Stimulated activated CD8-positive, alpha-beta memory T cell treated with anti-CD3 and anti-CD28 coated beads, Interleukin-2, amount 100 ng/mL, for 48 hours (primary cell): Measurements from ENCODE around the gene SUGP1.
"Not testable (repeated sequence)": the region's sequence is repeated elsewhere in the genome, so short reads cannot be mapped to it uniquely, and the experiment has no call there.

Experiments
- DNase-seq, 2 donors: peaks; one replicate each; pipeline ENCODE4 v3.0.0-alpha.2; 2020; ENCODE audit warnings: low read depth in 2 of 2

SUGP1 gene, protein sequence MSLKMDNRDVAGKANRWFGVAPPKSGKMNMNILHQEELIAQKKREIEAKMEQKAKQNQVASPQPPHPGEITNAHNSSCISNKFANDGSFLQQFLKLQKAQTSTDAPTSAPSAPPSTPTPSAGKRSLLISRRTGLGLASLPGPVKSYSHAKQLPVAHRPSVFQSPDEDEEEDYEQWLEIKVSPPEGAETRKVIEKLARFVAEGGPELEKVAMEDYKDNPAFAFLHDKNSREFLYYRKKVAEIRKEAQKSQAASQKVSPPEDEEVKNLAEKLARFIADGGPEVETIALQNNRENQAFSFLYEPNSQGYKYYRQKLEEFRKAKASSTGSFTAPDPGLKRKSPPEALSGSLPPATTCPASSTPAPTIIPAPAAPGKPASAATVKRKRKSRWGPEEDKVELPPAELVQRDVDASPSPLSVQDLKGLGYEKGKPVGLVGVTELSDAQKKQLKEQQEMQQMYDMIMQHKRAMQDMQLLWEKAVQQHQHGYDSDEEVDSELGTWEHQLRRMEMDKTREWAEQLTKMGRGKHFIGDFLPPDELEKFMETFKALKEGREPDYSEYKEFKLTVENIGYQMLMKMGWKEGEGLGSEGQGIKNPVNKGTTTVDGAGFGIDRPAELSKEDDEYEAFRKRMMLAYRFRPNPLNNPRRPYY

DNA sequence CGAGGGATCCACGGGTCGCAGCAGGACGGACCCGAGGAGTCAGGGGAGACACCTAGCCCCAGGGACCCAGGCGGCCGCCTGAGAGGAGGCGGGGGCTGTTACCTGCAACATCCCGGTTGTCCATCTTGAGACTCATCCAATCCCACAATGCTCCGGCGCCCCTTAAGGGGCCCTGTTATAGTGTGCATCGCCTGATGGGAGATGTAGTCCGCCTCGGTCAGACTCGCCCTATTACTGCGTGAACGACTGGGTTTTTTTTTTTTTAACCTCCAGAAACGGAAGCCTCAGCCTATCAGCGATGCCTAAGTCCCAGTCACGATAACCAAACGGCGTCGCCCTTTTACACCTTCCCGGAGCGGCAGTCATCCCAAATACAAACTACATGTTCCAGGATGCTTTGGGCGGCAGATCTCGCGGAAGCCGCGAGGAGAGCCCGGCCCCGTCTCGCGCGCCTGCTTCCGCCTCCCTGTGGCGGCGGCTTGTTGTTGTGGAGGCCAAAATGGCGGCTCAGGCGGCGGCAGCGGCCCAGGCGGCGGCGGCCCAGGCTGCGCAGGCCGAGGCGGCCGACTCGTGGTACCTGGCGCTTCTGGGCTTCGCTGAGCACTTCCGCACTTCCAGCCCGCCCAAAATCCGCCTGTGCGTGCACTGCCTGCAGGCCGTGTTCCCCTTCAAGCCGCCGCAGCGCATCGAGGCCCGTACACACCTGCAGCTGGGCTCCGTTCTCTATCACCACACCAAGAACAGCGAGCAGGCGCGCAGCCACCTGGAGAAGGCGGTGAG is at the start of gene SUGP1, which contains the start of gene MAU2:
Gene SUGP1, minus strand, starts transcription at position 149 of the 780 bp plus-strand sequence. Its CDS starts 13 bp downstream, at position 136.
Gene MAU2, plus strand, starts transcription at position 469 of the 780 bp plus-strand sequence. Its CDS starts 31 bp downstream, at position 500.
- DNase-seq: peak; percentile 82 to 83

DNA sequence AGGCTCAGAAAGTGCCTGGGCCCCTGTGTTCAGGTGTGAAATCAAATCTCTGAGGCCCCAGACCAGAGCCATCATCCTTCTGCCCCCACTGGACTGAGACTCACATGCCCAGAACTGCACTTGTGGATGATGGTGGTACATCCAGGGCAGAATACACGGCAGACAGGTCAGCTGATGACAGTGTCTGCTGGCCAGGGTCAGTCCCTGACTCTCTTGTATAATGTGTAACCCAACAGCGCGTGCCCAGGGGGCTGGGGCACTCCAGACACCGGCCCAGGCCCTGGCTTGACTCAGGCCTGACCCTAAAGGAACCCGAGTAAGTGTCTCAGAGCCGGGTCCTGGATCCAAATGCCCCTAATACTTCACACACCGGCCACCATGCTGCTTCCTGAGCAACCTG is 47.8 kb upstream of the SUGP1 start:
- no peak for DNase-seq

DNA sequence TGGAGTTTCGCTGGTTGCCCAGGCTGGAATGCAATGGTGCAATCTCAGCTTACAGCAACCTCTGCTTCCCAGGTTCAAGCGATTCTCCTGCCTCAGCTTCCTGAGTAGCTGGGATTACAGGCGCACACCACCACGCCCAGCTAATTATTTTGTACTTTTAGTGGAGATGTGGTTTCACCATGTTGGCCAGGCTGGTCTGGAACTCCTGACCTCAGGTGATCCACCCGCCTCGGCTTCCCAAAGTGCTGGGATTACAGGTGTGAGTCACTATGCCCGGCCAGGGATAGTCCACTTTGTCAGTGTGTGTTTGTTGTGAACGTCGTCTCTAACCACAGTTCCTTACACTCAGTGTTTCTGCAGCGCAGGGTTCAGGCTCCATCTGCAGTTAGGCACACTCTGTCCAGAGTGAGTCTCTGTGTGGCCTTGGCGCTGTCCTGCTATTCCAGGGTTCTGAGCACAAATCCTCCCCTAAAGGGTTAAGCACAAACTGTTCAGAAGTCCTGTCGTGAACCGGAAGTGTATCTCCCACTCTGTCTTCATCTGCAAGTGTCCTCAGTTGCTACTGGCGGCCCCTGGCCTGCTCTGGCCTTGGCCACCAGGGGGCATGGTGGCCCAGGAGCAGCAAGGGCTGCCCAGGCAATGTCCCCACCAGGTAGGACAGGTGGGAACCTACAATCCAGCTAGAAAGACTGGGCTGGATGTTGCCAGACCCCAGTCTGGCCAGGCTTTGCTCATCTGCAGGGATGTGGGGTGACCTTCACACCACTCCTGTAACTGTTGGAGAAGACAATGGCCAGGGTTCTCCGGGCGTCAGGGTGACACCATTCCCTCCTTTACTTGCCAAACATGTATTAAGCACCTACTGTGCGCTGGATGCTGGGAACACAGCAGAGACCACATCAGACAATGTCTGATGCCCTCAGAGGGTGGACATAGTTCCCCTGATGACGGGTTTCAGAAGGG is 46.4 kb upstream of the SUGP1 start:
- DNase-seq: peak; percentile 55 to 59

DNA sequence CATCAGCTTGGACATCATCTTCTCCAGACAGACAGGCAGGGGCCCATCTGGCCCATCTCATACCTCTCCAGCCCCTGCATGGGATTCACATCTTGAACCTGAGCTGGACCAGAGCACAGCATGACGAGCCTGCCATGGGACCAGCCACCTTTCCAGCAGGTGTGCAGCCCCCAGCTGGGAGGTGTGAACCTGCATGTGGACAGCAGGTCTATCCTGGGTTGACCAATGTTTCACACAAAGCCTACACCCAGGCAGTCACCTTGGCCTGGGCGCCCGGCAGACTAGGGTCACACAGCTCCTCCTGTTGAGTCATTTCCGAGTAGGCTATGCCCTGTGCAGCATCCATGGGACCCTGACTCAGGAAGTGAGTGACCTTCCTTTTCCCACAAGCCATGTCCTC is 41.8 kb upstream of the SUGP1 start:
- no peak for DNase-seq

DNA sequence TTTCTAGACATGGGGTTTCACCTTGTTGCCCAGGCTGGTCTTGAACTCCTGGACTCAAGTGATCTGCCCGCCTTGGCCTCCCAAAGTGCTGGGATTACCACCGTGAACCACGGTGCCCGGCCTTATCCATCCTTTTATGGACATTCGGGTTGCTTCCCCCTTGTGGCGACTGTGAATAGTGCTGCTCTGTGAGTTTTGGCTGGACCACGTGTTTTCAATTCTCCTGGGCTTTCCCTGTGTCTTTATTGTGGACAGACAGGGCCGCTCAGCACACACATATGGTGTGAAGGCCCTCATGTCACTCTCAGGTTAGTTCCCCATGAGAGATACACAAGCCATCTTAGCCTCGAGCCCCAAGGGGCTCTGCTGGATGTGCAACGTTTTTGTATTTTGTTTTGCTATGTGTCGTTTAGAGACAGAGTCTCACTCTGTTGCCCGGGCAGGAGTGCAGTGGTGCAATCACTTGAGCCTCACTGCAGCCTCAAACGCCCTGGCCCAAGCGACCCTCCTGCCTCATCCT is 40.8 kb upstream of the SUGP1 start:
- peak; percentile 55 to 62 for DNase-seq

DNA sequence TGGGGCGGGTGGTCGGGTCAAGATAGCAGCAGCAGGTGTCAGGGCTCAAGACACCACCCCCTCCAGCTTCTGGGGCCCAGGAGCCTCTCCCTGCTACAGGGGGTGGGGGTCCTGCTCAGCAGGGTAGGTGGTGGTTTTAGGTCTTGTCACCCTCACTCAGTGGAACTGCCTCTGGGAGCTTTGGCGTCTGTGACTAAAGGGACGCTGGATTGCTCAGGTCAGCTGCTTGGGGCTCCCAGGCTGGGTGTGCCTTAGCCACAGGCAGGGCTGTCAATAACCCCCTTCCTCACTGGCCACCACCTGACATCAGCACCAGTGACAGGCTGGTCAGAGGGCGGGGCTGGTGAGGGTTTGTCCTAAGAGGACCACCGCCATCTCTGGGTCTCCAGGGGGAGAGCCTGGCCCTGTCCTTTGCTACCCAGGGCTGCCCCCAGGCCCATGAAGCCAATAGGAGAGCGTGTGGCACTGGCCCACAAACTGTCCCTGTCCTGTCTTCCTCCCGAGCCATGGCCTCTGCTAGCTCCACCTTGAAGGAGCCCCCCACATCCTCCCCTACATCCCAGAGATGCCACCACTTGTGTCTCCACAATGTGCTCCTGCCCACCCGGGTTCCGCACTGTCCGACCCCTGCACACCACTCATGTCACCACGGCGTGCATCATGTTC is 36.7 kb upstream of the SUGP1 start:
- DNase-seq: no peak

DNA sequence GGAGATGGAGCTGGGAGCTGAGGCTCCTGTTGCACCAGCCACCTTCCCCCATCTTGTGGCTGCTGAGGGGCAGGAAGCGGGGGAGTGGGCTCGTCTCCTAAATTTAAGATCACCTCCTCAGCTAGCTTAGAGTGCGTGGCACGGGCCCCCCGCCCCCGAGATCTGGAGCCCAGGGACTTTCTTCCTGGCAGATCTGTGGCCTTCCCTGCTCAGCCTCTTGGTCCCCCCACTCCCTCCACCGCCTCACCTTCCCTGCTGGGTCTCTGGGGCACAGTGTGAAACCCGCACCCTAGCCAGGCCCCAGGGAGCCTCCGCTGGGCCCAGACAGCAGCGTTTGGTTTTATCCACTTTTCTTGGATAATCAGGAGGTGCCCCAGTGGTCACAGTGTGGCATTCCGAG is 36.2 kb upstream of the SUGP1 start:
- no peak for DNase-seq

DNA sequence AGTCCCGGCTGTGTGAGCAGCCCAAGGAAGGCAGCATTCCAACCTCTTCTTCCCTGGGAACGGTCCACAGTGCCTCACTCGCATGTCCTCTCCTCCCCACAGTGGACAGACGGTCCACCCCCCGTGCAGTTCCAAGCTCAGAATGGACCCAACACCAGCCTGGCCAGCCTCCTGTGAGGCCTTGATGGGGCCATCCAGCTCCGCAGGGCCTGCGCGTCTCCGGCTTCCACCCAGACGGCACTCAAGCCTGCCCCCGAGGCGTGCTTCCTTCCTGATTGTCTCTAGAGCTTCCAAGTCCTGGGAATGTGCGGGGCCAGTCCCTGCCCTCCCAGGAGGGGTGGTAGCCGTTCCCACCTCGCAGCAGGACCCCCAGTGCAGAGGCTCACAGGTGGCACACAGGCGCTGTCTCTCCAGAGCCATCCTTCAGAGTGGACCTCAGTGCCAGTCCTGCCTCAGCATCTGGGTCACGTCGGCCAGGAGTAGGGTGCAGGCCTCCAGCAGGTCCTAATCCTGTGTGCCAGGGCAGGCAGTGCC is 35.4 kb upstream of the SUGP1 start:
- DNase-seq: no peak

DNA sequence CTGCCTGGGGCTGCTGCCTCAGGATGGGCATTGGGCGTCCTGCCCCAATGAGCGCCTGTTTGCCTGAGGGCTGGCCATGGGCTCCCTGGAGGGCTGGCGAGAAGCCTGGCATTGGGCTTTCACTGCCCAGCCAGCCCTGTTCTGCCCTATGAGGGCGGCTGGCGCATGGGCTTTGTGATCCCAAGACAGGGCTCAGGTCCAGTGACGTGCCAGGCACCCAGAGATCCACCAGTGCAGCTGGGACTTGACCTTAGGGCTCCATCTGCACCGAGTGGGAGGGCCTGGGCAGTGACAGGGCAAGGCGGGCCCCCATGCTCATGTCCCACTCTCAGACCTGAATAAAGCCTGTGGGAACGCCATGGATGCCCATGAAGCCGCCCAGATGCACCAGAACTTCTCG is 34.6 kb upstream of the SUGP1 start:
- no peak for DNase-seq

DNA sequence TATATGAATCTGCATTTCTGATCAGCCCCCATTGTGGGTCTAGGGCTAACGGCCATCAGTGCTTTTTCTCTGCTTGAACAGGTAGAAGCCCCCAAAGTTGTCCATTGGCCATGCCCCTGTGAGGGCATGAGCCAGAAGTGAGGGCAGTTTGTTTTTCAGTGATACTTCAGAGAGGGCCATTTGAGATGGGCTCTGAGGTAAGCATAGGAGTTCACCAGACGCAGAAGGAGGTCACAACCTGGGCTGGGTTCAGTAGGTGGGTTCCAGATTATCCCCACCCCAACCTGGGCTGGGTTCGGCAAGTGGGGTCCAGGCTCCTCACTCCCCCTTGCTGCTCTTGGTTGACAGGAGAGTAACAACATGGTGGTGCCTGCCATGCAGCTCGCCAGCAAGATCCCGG is 33.7 kb upstream of the SUGP1 start:
- no peak for DNase-seq

DNA sequence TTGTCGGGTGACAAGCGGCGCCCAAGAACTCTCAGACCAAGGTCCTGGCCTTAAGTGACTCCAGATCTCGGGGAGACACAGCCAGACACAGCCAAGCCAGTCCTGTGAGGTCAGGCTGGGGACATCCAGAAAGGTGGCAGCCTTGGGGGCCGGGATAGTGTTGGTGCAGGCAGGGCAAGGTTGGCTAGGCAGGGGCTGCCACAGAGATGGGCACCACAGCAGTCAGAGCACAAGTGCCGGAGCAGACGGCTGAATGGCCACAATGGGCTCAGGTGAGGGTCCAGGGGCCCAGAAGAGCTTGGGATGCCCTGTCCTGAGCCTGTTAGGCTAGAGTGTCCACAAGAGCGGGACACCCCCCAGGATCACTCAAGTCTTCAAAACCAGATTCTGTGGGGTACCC is 32.5 kb upstream of the SUGP1 start:
- DNase-seq: no peak

DNA sequence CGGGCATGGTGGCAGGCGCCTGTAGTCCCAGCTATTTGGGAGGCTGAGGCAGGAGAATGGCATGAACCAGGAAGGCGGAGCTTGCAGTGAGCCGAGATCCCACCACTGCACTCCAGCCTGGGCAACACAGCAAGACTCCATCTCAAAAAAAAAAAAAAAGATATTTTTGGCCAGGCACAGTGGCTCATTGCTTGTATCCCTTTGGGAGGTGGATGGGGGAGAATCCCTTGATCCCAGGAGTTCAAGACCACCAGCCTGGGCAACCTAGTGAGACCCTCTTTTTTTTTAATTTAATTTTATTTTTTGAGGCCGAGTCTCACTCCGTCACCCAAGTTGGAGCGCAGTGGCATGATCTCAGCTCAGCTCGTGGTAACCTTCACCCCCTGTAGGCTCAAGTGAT is 30.4 kb upstream of the SUGP1 start:
- DNase-seq: not testable (repeated sequence)

DNA sequence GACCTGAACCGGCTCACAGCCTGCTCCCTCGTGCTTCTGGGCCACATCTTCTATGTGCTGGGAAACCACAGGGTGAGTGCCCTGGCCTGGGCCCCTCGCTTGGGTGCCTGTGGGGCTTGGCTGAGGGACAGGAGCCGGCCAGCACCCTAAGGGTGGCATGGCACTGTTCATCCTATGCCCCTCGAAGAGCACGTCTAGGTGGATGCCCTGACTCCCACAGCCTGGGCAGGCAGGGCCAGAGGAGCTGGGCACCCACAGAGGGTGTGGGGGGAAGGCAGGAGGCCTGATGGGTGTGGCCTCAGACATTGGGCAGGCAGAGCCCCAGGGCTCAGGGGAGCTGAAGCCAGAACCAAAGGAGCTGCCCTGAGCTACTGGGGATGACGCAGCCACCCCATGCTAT is 29.1 kb upstream of the SUGP1 start:
- no peak for DNase-seq

DNA sequence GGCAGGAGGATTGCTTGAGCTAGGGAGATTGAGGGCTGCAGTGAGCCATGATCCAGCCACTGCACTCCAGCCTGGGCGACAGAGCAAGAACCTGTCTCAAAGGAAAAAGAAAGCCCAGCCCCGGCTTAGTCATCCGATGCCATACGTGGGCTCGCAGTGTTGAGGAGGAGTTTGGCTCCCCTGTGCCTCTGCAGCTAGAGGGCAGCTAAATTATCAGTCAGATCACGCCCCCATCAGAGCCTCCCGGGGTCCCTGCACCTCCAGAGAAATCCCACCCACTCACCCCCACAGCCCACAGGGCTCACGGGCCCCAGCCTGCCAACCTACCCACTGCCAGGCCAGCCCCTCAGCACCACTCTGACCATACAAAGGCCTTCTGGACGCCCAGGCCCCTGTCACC is 28.0 kb upstream of the SUGP1 start:
- DNase-seq: no peak

DNA sequence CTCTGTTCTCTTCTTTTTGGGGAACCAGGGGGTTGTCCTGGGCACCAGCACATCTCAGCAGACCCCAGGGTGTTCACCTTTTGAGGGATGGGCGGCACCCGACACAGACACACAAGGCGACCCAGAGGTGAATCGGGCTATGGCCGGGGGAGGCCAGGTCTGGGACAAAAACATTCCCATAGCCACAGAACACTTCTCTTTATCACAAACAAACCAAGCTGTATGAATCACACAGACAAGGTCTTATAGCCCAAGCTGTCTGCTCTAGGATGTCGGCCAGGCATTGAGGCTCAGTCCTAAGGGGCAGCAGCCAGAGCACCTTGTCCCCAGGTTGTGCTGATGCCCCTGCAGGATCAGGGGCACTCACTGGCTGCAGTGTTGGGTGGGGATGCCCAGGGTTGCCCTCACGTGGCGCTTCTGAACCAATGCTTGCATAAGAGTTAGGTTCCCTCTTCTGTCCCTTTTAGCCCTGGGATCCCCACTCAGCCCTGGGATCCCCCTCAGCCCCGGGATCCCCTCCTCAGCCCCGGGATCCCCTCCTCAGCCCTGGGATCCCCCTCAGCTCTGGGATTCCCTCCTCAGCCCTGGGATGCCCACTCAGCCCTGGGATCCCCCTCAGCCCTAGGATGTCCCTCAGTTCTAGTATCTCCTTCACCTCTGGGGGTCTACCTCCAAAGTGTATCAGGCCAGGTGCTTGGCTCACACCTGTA is 27.2 kb upstream of the SUGP1 start:
- no peak for DNase-seq

DNA sequence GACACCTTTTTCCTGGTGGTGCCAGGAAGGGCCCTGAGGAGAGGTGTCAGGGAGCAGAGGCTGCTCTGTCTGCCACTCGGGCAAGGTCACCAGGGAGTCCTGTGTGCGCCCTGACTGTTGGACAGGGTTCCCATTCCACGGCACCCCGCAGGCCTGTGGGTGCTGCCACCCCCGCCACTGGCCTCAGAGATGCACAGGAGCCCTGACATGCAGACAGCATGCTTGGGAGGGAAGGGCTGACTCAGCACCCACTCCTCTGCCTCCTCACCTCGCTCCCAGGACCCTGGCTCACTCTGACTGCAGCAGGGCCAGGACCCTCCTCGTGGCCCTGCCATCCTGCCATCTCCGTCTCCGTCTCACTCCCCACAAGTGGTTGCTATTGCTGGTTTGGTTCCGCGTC is 25.7 kb upstream of the SUGP1 start:
- no peak for DNase-seq

DNA sequence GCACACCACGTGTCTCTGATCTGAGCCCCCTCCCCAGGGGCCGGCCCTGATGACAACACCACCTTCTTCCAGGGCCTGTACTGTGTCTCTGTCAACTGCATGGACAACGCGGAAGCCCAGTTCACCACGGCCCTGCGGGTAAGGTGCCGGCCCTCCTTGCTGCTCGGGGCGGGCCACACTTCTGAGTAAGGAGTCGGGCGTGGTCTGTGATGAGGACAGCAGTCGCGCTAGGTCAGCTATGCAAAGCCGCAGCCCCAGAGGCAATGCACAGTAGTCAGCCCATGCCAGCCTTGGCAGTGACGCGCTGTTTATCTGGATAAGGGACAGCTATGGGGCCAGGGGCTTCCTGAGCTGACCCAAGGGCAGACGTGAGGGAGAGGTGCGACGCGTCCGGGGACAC is 24.9 kb upstream of the SUGP1 start:
- no peak for DNase-seq

DNA sequence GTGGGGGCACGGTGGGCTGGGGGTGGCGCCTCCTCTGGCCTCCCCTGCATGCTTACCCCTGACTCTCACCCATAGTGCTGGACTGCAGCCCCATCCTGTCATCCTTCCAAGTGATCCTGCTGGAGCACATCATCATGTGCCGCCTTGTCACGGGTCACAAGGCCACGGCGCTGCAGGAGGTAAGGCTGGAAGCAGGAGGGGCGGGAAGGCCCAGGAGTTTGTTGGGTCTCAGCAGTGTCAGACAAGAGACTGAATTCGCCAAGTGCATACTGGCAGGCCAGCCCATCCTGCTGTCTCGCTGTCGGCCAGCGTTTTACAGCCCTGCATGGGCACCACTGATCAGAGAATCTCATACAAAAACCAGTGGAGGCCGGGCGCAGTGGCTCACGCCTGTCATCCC is 23.5 kb upstream of the SUGP1 start:
- no peak for DNase-seq

DNA sequence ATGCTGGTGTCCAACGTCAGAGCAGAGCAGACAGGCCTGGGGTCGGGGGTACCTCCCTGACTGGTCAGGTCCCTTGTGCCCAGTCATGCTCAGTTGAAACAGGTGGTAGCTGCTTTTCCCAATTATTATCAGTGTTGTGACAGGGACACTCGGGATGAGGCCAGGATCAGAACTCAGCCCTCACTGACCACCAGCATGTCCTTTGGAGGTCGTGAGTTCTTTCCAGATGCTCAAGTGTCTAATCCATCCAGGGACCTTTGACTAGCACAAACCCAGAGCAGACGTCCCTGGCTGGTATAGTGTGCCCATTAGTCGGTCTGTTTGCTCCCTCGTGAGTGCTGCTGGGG is 22.7 kb upstream of the SUGP1 start:
- DNase-seq: no peak
